GM21390 (cell line): ENCODE measurements around the gene TMED7.

ENCODE experiments used
- ATAC-seq: cut with Tn5 transposase; IDR thresholded peaks from one replicate; pipeline ENCODE4 v1.9.1; 2021; ENCODE audit not compliant: unreplicated experiment

Gene TMED7

GRCh38 chr5:115585265-115585664 lies 40.6 kb downstream of the TMED7 start:
- no peak for ATAC-seq

- no peak for ATAC-seq
Observed at GRCh38 chr5:115584501-115584900, 41.3 kb downstream of the TMED7 start.

DNA sequence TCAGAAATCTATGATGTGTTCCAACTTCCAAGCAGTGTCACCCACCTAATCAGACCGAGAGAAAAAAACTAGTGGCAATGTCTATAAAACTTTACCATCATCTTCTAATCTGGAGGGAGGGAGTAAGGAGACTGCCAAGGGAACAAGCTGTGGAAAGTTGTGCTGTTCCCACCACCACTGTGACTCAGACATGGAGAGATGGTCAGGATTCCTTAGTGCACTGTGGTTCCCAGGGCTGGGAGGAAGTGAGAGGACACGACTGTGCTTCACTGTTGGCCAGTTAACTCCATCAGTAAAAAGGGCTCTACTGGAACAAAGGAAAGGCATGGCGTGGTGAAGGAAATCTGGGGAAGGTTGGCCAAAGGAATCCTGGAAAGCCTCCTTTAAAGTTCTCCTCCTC lies 42.4 kb downstream of the TMED7 start:
- no peak for ATAC-seq

DNA sequence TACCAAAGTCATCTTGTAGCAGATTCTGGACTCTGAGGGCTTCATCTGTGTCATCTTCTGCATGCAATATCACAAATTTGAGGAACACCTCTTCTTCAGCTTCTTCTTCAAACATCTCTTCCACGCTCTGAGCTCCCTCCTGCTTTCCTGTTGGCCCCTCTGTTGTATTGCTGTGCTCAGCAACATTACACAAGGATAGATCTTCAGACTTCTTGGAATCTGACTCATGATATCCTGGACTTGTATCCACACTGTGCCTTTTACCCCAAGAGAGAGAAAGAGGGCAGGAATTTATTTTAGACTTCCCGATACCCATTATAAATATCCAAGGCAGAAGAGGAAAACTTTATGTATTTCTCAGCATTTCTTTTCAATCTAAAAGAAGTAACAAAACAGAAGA lies 44.9 kb downstream of the TMED7 start:
- no peak for ATAC-seq

DNA sequence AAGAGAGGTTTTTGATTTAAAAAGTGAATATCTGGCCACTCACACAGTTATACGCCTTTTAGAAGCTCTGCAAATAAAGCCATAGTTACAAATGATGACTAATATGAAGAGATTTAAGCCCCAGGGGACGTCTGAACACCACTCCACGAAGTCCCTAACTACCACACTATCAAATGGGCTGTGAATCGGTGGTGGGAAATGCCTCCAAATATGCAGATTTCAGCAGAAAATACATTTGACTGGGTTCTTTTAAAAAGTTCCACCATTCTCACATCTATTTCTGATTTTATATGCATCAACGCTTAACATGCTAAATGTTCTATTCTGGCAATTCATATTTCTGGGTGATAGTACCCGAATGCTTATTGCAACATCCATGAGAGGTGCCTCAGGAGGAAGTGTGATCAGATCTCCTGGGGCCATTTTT lies 46.1 kb downstream of the TMED7 start:
- ATAC-seq = peak; percentile 50

DNA sequence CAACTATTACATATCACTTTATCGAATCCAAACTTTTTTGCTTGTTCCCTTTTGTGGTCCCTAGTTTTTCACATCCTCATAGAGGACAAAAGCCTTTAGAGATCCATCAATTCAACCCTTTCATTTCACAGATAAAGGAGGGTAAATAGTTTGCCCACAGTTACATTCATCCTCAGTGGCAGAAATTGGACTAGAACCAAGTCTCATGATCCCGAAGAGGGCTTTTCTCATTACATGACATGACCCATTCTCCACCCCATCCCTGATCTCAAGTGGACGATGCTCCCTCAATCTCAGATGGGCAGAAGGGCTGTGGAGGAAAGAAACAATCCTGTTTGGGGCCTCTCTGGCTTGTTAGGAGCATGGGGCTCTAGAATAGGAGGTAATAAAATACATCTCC lies 46.6 kb downstream of the TMED7 start:
- no peak for ATAC-seq

DNA sequence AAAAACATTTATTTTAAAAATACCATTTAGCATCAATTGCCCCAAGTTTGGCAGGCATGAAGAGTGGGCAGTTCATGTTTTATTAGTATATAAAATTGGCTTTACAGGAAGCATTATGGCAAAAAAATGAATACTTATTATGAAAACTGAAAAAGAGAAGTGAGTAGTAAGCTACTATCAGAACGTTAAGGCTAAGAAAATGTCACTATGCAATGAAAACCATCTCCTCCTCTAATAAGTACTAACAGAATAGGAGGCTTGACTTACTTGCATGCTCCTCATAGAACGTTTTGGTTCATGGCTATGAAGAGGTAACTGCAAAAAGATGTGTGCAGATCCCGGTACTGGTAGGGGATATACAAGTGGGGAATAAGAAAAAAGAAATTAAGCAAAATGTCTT lies 47.2 kb downstream of the TMED7 start:
- peak; percentile 58 for ATAC-seq

- ATAC-seq = no peak
Observed at GRCh38 chr5:115577741-115578140, 48.1 kb downstream of the TMED7 start.

DNA sequence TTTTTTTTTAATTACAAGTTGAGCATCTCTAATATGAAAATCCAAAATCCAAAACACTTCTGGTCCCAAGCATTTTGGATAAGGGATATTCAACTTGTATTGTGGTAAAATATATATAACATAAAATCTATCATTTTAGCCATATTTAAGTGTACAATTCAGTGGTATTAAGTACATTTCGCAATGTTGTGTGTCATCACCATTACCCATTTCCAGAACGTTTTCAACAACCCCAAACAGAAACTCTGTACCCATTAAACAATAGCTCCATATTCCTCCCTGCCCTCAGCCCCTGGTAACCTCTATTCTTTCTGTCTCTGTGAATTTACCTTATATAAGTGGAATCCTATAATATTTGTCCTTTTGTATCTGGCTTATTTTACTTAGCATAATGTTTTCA lies 48.5 kb downstream of the TMED7 start:
- no peak for ATAC-seq

DNA sequence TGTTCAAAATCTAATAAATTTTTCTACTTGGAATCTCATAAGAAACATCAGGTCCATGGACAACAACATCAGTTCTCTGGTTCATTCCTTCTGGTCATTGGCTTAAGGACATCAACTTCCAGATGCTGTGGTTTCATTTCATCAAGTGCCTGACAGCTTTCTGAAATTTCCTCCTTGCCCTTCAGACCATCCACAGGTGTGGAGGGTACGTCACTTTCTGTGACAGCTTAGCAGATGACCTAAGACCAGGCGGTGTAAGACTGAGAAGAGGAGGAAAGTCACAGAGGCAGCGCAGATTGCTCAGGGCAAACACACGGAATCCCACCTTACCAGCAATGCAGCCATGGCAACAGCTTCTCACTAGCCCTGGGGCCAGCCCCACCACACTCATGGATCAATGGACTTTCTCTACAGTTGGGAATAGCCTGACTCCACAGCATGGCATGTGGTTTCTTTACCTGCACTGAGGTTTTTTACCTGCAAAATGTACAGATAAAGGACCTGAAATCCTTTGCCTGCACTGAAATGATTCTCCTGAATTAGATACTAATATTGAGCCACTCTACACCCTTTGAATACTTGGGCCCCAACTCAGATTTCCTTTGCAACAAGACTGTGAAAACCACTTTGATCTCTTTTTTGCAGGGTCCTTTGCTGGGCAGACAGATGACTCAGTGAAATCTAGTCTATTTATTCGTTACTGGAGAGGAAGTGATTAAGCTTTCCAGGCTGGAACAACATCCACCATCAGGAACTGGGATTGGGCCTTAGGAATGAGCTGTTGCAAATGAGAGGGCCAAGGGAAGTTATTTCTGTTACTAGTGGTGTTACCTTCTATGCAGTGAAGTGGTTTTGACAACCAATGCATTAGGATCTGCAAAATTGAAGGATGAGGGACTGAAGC lies 50.4 kb downstream of the TMED7 start:
- ATAC-seq = peak; percentile 37

DNA sequence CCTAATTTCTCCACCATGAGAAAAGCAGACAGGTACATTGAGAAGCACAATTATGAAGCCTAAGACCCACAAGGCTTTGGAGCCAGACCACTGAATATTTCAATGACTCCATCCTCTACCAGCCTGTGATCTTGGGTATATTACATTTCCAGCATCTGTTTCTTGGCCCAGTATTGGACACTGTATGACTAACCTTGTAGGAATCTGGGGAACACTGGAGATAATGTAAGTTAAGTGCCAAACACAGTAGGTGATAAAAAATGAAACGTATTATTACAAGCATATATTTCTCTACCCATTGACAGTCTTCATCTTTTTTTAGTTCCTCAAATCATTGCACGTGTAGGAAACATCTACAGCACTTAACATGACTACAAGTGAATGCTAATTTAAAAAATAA lies 52.7 kb downstream of the TMED7 start:
- no peak for ATAC-seq

GRCh38 chr5:115571441-115571878 lies 54.4 kb downstream of the TMED7 start:
- ATAC-seq = no peak

DNA sequence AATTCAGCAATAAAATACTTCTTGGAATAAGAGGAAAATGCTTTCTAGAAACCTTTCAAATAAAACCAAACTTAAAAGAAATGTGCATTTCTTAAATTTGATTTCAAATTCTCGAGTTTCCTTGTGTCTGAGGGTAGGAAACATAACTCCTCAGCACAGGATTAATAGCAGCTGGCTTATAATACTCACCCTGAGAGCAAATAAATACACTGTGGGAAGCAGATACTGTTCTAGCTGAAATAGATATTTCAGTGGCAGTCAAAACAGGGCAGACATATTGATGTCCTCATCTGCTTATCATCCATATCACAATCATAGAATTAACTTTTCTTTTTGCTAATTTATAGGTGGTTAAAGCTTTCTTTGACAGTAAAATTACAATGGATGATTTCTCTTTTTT lies 57.2 kb downstream of the TMED7 start:
- ATAC-seq = no peak

DNA sequence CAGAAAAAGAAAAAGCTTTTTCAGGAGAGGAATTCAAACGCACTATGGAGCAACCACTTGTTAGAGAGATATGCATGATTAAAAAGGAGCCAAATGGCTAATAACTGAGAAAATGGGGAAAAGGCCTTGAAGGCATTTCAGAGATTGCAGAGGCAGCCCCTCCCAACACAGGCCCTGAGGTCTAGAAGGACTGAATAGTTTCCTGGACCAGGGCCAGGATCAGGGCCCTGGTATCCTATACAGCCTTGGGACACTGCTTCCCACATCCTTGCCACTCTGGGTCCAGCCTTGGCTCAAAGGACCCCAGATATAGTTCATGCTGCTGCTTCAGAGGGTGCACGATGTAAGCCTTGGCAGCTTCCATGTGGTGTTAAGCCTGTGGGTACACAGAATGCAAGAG lies 60.6 kb downstream of the TMED7 start:
- no peak for ATAC-seq
